Measurements from ENCODE around the gene H2BW2. TPM values are rescaled to one million over a fixed set of nuclear protein-coding genes. Genes with fewer than 3 reads are reported as not detected.
"Not testable (repeated sequence)": the region's sequence is repeated elsewhere in the genome, so short reads cannot be mapped to it uniquely, and the experiment has no call there.

H2BW2 gene
- not detected for total RNA-seq
- long read RNA-seq, result 0 reads

- DNase-seq, result no peak
- intact Hi-C loops (cut with micrococcal nuclease), result no loop called here
- no peak for ATAC-seq
Observed at GRCh38 chrX:104039689-104040505, at the start of gene H2BW2. TSS of gene H2BW2 (plus strand) at chrX:104039956. CDS start at chrX:104039995, 39 bp downstream.

- ATAC-seq (no peak), DNase-seq (no peak)
- intact Hi-C loops (cut with micrococcal nuclease), result no loop called here
Observed at GRCh38 chrX:103999234-103999633, 40.5 kb upstream of the H2BW2 start.

DNA sequence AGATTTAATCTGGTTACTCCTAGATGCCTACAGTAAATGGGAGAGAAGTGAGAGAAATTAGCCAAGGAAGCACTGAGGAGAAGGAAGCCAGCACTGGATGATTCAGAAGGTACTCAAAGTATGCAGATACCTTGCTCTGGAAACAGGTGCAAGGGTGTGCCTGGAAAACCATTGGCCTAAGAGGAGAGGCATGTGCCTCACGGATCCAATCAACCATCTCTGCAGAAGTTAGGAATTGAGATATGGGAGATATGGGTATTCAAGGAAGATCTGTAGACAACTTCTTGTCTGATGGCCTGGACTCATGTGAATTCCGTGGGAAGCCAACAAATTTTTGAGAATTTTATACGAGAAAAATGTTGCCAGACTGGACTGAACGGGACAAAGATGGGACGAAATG, 30.9 kb upstream of the H2BW2 start:
- intact Hi-C loops (cut with micrococcal nuclease), result no loop called here
- ATAC-seq, result no peak

DNA sequence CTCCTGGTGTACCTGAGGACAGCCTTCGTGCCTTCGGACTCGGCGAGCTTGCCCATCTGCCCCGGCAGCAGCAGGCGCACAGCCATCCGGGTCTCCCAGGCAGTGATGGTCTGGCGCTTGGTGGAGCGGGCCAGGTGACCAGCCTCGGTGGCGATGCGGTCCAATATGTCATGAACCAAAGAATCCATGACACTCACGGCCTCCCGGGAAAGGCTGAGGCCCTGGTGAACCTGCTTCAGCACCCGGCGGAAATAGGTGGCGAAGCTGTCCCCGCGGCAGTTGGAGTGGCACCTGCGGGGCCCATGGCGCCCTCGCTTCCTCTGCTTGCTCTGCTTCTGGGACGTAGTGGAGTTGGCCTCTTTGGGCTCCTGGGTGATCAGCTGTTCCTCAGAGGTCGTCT, 26.6 kb upstream of the H2BW2 start:
- intact Hi-C loops (cut with micrococcal nuclease), result no loop called here
- ATAC-seq (no peak), DNase-seq (no peak)

More for the DNA sequence above, 30.9 kb upstream of the H2BW2 start:
- no peak for DNase-seq

DNA sequence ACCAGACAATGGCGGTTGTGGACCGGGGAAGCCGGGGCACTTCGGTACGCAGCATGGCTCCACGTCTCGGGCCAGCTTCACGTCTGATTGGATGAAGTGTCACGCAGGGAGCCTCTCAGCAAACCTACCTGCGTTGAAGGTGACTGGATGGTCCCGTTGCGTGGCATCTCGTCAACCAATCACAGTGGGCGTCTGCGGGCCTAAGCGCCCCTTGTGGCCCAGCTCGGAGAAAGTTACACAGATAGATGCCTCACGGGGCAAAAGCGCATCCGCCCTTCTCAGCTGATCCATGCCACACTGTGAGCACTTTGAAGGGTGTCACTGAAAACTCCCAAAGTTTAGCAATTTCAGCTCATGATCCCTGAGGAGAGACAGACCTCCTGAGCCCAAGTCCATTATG, 26.1 kb upstream of the H2BW2 start, which contains the start of gene H2BW1:
TSS of gene H2BW1 (minus strand) at position 103 of the 400 bp plus-strand sequence. CDS start 132 bp downstream, outside the sequence.
- intact Hi-C loops (cut with micrococcal nuclease), result no loop called here
- ATAC-seq, result no peak
- DNase-seq, result no peak

- DNase-seq; ATAC-seq; intact Hi-C loops (cut with micrococcal nuclease): not testable (repeated sequence)
Observed at GRCh38 chrX:104015576-104015975, 24.2 kb upstream of the H2BW2 start.

DNA sequence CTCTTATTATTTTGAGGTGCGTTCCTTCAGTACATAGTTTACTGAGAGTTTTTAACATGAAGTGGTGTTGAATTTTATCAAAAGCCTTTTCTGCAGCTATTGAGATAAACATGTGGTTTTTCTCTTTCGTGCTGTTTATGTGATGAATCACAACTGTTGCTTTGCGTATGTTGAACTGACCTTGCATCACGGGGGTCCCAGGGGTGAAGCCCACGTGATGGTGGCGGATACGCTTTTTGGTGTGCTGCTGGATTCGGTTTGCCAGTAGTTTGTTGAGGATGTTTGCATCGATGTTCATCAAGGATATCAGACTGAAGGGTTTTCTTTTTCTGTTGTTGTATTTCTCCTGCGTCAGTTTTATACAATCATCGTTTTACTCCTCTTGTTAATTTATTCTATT, 21.6 kb upstream of the H2BW2 start:
- ATAC-seq (no peak), DNase-seq (peak; percentile 31)
- intact Hi-C loops (cut with micrococcal nuclease), result no loop called here

DNA sequence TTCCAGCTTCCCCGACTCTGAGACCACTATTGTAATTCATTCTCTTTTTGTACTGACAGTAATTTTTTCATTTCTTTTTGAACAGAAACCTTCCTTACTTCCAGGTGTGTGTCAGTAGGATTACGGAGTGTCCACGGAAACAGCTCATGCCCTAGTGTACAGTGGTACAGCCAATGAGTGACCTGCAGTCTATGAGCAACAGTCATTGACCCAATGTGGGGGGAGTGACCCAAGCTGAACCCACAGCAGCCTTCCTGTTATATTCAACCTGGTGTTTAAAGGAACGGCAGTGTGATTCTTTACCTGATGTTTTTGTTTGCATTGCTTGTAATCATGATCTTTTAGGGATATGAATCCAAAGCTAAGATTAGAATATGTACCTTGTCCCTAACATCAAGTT, 1.2 kb downstream of the H2BW2 start:
- ATAC-seq, result no peak
- intact Hi-C loops (cut with micrococcal nuclease), result no loop called here
- no peak for DNase-seq

- intact Hi-C loops (cut with micrococcal nuclease), result no loop called here
- no peak for DNase-seq
- ATAC-seq, result no peak
Observed at GRCh38 chrX:104045642-104046041, 5.9 kb downstream of the H2BW2 start.

DNA sequence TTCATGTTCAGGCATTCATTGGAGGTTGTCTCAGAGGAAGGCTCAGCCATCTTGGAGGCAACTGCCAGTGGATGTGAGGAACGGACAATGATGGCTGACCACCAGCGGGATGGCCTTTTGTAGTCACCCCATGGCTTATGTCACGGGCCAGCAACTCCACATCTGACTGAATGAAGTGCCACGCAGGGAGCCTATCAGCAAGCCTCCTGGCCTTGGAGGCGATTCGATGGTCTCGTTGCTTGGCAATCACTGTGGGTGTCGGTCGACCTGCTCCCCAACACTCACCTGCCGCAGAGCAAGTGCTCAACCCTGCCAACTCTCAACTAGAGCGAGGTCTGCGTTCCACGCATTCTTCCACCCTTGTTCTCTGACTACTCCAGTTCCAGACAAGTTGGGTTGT, 7.4 kb downstream of the H2BW2 start:
- intact Hi-C loops (cut with micrococcal nuclease), result no loop called here
- no peak for DNase-seq
- no peak for ATAC-seq

DNA sequence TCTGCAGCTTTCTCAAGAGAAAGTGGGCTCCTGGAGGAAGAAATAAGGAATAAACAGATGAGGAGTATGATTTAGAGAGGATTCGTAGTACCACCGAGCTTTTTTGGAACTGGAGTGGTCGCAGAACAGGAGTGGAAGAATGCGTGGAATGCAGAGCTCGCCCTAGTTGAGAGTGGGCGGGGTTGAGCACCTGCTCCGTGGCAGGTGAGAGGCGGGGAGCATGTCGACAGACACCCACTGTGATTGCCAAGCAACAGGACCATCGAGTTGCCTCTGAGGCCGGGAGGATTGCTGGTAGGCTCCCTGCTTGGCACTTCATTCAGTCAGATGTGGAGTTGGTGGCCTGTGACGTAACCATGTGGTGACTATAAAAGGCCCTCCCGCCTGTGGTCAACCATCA, 15.2 kb downstream of the H2BW2 start:
- intact Hi-C loops (cut with micrococcal nuclease); DNase-seq; ATAC-seq: not testable (repeated sequence)

- ATAC-seq; intact Hi-C loops (cut with micrococcal nuclease); DNase-seq: not testable (repeated sequence)
Observed at GRCh38 chrX:104062636-104063035, 22.9 kb downstream of the H2BW2 start.

GRCh38 chrX:104075778-104076445, 36.2 kb downstream of the H2BW2 start, which contains the start of gene TMSB15C:
TSS of gene TMSB15C (minus strand) at chrX:104076236.
- DNase-seq; intact Hi-C loops (cut with micrococcal nuclease): not testable (repeated sequence)
- ATAC-seq, result peak; percentile 93

DNA sequence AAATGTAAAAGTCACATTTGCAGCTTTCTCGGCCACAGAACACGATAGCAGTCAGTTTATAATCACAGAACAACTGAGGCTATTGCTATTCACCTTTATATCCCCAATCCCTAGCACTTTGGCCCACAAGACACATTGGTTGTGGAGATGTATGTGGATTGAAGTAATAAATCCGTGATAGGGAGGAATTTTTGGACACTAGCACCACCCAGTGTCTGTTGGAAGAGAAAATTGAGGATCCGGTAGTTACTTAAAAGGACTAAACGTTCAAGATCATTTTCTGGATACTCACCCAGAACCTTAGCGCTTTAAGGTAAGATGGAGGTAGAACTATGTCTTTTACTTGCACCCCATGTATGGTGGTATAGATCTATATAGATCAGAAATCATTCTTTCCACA, 38.1 kb downstream of the H2BW2 start:
- not testable (repeated sequence) for ATAC-seq

DNA sequence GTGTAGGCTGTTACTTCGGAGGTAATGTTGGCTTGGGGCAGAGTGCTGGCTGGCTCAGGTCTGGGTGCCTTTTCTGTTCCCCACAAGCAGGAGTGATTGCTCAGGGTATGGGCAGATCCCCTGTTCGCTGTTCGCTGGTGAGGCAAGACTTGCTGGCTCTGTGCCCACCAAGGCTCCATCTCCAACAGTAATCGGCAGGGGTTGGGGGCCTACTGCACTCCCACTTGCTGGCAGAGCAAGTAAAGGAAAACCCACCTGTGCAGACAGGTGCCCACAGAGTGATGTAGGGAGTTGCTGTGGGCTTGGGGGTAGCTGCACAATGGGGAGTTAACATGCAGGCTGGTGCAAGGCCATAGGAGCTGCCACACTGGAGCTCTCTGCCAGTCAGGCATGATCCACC, 44.3 kb downstream of the H2BW2 start:
- ATAC-seq (no peak), DNase-seq (no peak)
- intact Hi-C loops (cut with micrococcal nuclease), result no loop called here

More for the DNA sequence above, 38.1 kb downstream of the H2BW2 start:
- DNase-seq; intact Hi-C loops (cut with micrococcal nuclease): not testable (repeated sequence)

- no peak for DNase-seq
- intact Hi-C loops (cut with micrococcal nuclease), result no loop called here
- no peak for ATAC-seq
Observed at GRCh38 chrX:104084534-104085277, 45.0 kb downstream of the H2BW2 start.

DNA sequence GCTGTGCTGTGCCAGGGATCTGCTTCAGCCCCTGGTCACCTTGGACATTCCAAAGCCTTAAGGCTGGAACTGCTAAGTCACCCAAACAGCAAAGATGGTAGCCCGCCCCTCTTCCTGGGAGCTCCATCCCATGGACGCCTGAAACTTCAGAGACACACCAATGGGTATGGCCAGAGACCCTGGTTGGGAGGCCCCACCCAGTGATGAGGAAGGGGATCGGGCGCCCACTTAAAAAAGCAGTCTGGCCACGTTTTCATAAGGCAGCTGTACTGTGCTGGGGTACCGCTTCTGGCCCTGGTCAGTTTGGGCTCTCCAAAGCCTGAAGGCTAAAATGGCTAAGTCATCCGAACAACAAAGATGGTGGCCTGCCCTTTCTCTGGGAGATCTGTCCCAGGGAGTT, 45.7 kb downstream of the H2BW2 start:
- intact Hi-C loops (cut with micrococcal nuclease), result no loop called here
- ATAC-seq (no peak), DNase-seq (no peak)

- DNase-seq (no peak), ATAC-seq (no peak)
- intact Hi-C loops (cut with micrococcal nuclease), result no loop called here
Observed at GRCh38 chrX:104085919-104086318, 46.2 kb downstream of the H2BW2 start.
